Anterior cingulate cortex (tissue), 58 donors: ENCODE data around the gene CHAC1.

ENCODE experiments used
- DNase-seq, 58 donors: peaks; one replicate each; lab custom pipeline; 2025; lab: John Stamatoyannopoulos, UW

Gene CHAC1

GRCh38 chr15:40952901-40953712, at the start of gene CHAC1:
Gene CHAC1, plus strand, starts transcription at chr15:40953471. Its CDS starts 113 bp downstream, at chr15:40953584.
- DNase-seq, result peak; percentile 40 to 97 (median 89)

GRCh38 chr15:40904552-40905201, 48.6 kb upstream of the CHAC1 start:
- no peak for DNase-seq

GRCh38 chr15:40906091-40906990, 46.9 kb upstream of the CHAC1 start:
- peak in 49 of 58 donors; percentile 18 to 79 (median 55) for DNase-seq

DNA sequence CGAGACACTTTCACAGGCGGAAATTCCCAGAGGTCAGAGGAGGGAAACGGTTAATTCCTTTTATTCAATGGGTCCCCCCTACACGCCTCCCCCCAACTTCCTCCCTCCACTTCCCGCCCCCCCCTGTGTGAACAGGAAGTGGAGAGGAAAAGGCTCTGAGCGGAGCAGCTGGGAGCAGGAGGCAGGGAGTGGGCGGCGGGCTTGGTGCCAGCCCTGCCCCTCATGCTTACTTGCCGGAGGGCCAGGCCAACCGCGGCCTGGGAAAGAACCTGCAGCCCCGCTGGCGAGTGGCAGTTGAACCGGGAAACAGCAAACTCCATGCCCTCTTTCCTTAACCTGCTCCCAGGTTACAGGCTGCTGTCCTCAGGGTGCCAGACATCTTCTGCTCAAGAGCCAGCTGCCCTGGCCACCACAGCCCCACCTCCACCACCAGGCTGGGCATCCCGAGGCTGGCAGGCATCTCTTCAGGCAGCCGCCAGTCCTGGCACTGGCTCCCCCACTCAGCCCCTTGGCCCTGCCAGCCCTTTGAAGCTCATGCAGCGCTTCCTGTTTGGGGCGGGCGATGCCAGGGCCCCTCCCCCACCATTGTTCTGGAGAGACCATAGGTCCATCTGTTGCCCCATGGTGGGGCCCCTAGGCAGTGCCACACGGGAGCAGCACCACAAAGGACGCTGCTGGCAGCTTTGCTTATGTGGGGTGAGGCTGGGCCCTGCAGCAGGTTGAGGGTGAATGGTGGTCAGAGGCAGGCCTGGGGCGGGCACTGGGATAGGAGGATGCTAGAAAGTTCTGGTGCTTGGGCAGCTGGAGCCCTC, 46.1 kb upstream of the CHAC1 start:
- DNase-seq, result peak in 37 of 58 donors; percentile 10 to 62 (median 35)

DNA sequence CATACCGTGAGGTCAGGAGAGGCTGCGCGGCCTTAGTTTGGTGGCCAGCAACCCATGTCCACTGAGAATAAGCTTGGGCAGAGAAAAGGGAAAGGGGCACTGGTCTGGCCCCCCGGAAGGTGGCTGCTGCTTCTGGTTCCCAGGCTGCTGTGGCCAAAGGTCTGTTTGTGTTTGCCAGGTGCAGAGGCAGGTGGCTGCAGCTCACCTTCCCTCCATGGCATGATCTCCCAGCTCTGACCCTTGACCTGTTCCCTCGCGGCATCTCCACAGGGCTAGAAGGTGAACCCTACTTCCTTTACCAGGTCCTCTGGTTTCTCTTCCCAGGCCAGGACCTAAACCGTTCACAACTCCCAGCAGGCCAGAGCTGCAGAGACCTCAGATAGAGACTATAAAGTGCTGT, 45.2 kb upstream of the CHAC1 start:
- DNase-seq, result no peak

DNA sequence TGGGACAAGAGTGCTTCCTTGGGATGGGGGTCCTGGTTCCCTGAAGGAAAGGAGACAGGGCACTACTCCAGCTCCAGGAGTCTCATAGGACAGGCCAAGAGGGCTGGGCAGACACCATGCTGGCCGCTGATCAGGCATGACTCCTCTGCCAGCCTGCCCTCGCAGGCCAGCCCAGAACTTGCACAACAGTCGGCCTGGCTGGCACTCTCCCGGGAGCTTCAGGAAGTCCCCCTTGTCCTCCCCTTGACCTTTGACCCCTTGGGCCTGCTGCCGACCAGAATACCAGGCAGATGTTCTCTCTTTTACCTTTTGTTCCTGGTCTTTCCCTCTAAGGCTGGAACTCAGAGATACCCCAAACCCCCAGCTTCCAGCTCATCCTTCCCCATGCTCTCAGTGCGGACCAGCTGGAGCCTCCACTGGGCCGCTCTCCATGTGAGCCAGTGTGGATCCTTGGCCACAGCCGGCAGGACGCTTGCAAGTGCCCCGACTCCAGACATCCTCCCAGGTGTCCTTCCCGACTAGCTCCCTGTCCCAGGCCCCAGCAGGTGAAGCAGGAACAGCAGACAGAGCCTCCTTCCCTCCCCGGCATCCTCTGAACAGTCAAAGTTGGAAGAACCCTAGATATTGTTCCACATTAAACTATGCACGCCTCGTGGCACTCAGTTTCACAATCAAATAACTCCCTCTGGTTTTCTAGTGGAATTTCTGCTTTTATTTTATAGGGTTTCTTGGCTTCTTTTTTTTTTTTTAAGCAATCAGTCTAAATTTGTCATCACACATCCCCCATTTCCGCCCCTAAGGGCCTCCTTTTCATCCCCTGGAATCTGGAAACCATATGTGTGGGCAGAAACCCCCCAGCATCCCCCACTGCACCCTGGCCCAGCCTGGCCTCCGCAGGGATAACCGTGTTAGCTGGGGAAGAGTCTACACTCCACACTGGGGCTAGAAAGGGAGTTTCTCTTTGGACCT, 43.3 kb upstream of the CHAC1 start:
- peak in 3 of 58 donors; percentile 3 to 39 (median 8) for DNase-seq

GRCh38 chr15:40911141-40911540, 42.1 kb upstream of the CHAC1 start:
- no peak for DNase-seq

DNA sequence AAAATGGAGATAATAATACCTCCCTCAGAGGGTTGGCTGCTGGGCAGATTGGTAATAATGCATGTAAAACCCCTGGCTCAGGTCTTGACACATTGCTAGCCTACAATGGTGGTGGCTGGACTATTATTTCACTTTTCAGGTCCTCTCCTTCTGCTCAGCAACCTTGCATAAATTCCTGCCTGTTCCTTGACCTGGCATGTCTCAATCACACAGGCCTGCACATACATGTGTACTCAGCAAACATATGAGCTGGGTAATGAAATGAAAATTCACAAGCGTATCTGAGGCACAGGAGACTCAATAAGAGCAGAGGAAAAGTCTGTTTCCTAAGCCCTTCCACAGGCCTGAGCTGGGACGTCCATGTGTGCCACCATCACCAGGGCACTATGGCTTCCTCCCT, 41.6 kb upstream of the CHAC1 start:
- DNase-seq, result no peak

DNA sequence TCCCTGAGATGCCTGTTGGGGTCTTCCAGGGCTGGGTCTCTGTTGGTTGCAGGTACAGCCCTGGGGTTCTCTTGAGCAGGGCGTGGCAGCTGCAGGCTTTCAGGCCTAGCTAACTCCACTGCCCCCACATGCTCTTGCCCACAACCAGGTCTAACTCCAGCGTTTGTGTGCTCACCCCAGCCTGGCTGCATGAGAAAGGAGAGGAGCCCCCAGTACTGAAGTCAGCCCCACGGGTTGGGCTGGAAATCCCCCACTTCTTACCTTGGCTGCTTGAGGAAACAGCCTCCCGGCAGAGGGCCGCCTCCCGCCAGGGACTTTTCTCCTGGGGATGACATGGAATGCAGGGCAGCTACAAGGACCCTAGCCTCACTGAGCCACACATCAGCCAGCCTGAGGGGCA, 40.8 kb upstream of the CHAC1 start:
- no peak for DNase-seq

GRCh38 chr15:40914013-40914412, 39.3 kb upstream of the CHAC1 start:
- no peak for DNase-seq

DNA sequence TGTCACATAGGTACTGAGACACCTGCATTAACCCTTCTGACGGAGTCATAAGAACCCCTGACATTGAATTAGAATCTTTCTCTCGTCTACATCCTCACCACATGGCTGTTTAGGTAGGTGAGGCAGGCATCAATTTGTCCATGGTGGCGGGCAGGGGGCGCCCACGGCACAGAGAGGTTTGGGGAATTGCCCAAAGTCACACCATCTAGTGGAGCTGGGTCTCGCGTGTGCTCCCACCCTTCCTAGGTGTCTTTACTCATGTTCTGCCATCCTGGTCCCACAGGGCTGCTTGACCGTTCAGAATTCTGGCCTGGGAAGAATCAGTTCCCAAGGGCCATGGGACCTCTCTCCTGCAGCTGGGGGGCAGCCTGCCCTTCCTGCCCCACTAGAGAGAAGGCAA, 38.8 kb upstream of the CHAC1 start:
- no peak for DNase-seq

DNA sequence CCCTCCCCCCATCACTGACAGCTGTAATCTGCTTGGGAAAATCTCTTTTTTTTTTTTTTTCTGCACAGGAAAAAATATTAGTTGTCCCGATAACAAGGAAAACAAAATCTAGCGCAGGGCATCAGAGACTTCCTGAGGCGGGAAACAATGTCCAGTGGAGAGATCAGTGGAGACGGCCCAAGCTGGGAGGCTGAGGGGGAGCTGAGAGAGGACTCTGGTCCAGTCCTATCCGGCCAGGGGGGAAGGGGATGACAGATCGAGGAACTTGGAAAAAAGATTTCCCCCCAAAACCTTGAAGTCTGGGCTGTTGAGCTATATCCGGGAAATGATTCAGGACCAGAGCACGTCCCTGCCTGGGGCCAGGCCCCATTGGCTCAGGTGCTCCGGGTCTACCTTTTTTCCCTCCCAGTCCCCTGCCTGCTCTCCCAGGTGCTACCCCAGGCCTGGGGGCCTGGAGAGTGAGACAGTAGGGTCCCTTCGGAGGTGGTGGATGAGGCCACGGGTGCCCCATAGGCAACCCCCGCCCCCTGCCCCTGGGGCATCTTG, 38.1 kb upstream of the CHAC1 start:
- DNase-seq, result no peak

- DNase-seq, result no peak
Measured at GRCh38 chr15:40915679-40916078, 37.6 kb upstream of the CHAC1 start.

DNA sequence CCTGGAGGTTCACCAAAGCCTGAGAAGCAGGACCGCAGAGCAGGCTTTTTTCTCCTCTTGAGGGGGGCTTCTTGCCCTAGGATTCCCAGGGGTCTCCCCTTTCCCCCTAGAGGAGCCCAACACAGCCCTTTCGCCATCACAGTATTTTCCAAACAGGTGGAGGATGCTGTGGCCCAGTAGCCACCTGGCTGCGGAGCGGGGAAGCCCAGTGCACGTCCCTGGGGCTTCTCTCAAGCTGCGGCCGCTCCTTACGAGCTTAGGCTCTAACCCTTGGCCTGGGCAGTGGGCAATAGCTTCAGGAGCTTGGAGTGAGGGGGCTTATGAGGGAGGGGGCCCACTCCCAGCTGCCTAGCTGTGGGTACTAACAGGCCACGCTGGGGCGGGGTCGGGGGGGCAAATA, 35.7 kb upstream of the CHAC1 start:
- DNase-seq, result no peak

- no peak for DNase-seq
Measured at GRCh38 chr15:40918146-40918798, 35.0 kb upstream of the CHAC1 start.

DNA sequence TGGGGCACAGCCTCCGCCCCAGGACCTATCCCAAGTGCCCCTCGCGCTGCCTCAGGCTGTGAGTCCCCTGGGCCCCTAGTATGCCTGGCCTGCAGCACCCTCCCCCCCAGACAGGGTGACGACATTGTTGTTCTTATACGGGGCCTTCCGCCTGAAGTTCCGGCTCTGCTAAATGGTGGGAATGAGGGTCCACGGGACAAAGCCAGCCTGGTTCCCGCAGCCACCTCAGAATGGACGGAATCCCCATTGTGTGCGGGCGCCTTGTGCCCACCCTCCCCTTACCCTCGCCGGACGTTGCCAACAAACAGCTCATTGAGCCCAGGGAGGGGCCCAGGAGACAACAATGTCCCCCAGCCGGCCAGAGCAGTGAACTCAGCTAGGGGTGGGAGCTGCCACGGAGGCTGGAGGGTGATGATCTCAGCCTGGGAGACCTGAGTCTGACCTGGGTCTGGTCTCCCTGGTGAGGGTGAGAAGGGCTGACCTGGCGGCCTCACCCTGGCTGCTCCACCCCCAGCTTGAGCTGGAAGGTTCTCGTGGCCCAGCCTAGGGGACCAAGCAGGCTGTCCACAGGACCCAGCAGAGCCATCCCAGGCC, 34.4 kb upstream of the CHAC1 start:
- no peak for DNase-seq

GRCh38 chr15:40921949-40922607, 31.2 kb upstream of the CHAC1 start:
- no peak for DNase-seq
